SU-DHL-6 (cell line): ENCODE measurements around the gene ASXL1.
"Not testable (repeated sequence)": the region's sequence is repeated elsewhere in the genome, so short reads cannot be mapped to it uniquely, and the experiment has no call there.

ENCODE experiments used
- H2AFZ ChIP-seq: fragments of 200-600 bp; sonication (generic); 2 replicates; pipeline ENCODE4 v1.6.1; 2014; ENCODE audit warnings: low read depth, mild to moderate bottlenecking, moderate library complexity, mixed read lengths, antibody characterized with exemption, low read length; ENCODE audit not compliant: severe bottlenecking
- H3F3A ChIP-seq: fragments of 200-600 bp; shearing (Covaris generic); 2 replicates; pipeline ENCODE4 v1.6.0; 2016; ENCODE audit warnings: antibody characterized with exemption, mild to moderate bottlenecking; ENCODE audit not compliant: insufficient read depth
- H3K27ac ChIP-seq: fragments of 200-600 bp; sonication (generic); 2 replicates; pipeline ENCODE4 v1.5.1; 2016; ENCODE audit warnings: low read depth, mild to moderate bottlenecking, low read length, moderate library complexity, mixed read lengths
- H3K27me3 ChIP-seq: fragments of 200-600 bp; sonication (generic), shearing (Covaris generic); 2 replicates; pipeline ENCODE4 v1.6.0; 2014; ENCODE audit warnings: mild to moderate bottlenecking, low read length
- H3K36me3 ChIP-seq: fragments of 200-600 bp; sonication (generic); 2 replicates; pipeline ENCODE4 v1.6.1; 2014; ENCODE audit warnings: mild to moderate bottlenecking, low read length, mixed read lengths
- H3K4me2 ChIP-seq: fragments of 300-600, 200-600 bp; shearing (Covaris generic), sonication (generic); 2 replicates; pipeline ENCODE4 v1.6.0; 2014; ENCODE audit warnings: low read length, low read depth, mild to moderate bottlenecking; ENCODE audit not compliant: poor library complexity, severe bottlenecking
- H3K4me3 ChIP-seq: fragments of 200-600 bp; sonication (generic); 2 replicates; pipeline ENCODE4 v1.5.1; 2014; ENCODE audit warnings: antibody characterized with exemption, low read length, mild to moderate bottlenecking, mixed read lengths; ENCODE audit not compliant: insufficient read depth, poor library complexity, severe bottlenecking
- H3K79me2 ChIP-seq: fragments of 200-600 bp; sonication (generic); 2 replicates; pipeline ENCODE4 v1.6.1; 2014; ENCODE audit warnings: mild to moderate bottlenecking, low read length, moderate library complexity; ENCODE audit not compliant: insufficient read depth
- H3K9ac ChIP-seq: fragments of 200-600 bp; sonication (generic); 2 replicates; pipeline ENCODE4 v1.7.0; 2014; ENCODE audit warnings: mild to moderate bottlenecking, low read length
- H3K9me2 ChIP-seq: fragments of 200-600 bp; sonication (generic); replicated peaks from 2 replicates; pipeline ENCODE4 v1.6.1; 2014; ENCODE audit warnings: low read length; ENCODE audit not compliant: insufficient read depth
- H3K9me3 ChIP-seq: fragments of 200-600 bp; sonication (generic); 2 replicates; pipeline ENCODE4 v1.6.1; 2014; ENCODE audit warnings: low read length, mixed read lengths; ENCODE audit not compliant: insufficient read depth
- H4K20me1 ChIP-seq: fragments of 200-600 bp; sonication (generic); 2 replicates; pipeline ENCODE4 v1.6.1; 2014; ENCODE audit warnings: low read depth, mild to moderate bottlenecking, antibody characterized with exemption, low read length, moderate library complexity, mixed read lengths
- CTCF ChIP-seq: fragments of 200-600 bp; sonication (generic); IDR thresholded peaks from one replicate; pipeline ENCODE4 v1.5.1; 2017; ENCODE audit warnings: antibody characterized with exemption, mild to moderate bottlenecking, low read length, moderate library complexity; ENCODE audit not compliant: insufficient read depth, poor library complexity, severe bottlenecking
- EZH2phosphoT487 ChIP-seq: fragments of 200-600 bp; sonication (generic), shearing (Covaris generic); conservative IDR thresholded peaks from 2 replicates; pipeline ENCODE4 v1.6.1; 2018; ENCODE audit warnings: mild to moderate bottlenecking, antibody characterized with exemption, low read length, moderate library complexity, mixed read lengths

ASXL1 gene

GRCh38 chr20:32463642-32464400 lies 105.7 kb downstream of the ASXL1 start:
- no peaks in the 10 kb centered on the region for H3K27me3 ChIP-seq
- no peak overlapping the region for H3K4me2 ChIP-seq
- H4K20me1 ChIP-seq, result no peaks in the 10 kb centered on the region
- no peaks in the 10 kb centered on the region for H3K79me2 ChIP-seq
- no peaks in the 10 kb centered on the region for H3K36me3 ChIP-seq
- H3K9me3 ChIP-seq, result no peaks in the 10 kb centered on the region
- no peaks in the 10 kb centered on the region for H3K9me2 ChIP-seq
- no peak overlapping the region for H3K27ac ChIP-seq
- no peaks in the 10 kb centered on the region for H3F3A ChIP-seq
- H2AFZ ChIP-seq, result no peak overlapping the region
- H3K4me3 ChIP-seq, result no peak overlapping the region
- TF ChIP-seq EZH2phosphoT487 (no peak), CTCF (no peak)
- no peak overlapping the region for H3K9ac ChIP-seq

- no peaks in the 10 kb centered on the region for H3F3A ChIP-seq
- H3K27ac ChIP-seq, result no peak overlapping the region
Observed at GRCh38 chr20:32464401-32465091, 106.4 kb downstream of the ASXL1 start.

GRCh38 chr20:32465092-32465900 lies 107.2 kb downstream of the ASXL1 start:
- no peaks in the 10 kb centered on the region for H3K9me2 ChIP-seq
- no peaks in the 10 kb centered on the region for H3K79me2 ChIP-seq
- TF ChIP-seq EZH2phosphoT487 (no peak), CTCF (no peak)
- no peaks in the 10 kb centered on the region for H3K36me3 ChIP-seq
- H4K20me1 ChIP-seq, result no peaks in the 10 kb centered on the region
- H3K27ac ChIP-seq, result no peak overlapping the region
- no peak overlapping the region for H2AFZ ChIP-seq
- H3F3A ChIP-seq, result no peaks in the 10 kb centered on the region
- H3K4me3 ChIP-seq, result no peak overlapping the region
- H3K4me2 ChIP-seq, result no peak overlapping the region
- H3K9ac ChIP-seq, result no peak overlapping the region
- no peaks in the 10 kb centered on the region for H3K9me3 ChIP-seq
- H3K27me3 ChIP-seq, result no peaks in the 10 kb centered on the region

More at GRCh38 chr20:32464401-32465091, 106.4 kb downstream of the ASXL1 start:
- Histone ChIP-seq H3K36me3 (no peaks in the 10 kb centered on the region), H3K9ac (no peak overlapping the region), H3K27me3 (no peaks in the 10 kb centered on the region), H3K4me2 (no peak overlapping the region), H3K9me3 (no peaks in the 10 kb centered on the region), H3K79me2 (no peaks in the 10 kb centered on the region), H3K4me3 (no peak overlapping the region), H4K20me1 (no peaks in the 10 kb centered on the region), H3K9me2 (no peaks in the 10 kb centered on the region), H2AFZ (no peak overlapping the region)
- TF ChIP-seq EZH2phosphoT487, result no peak
- TF ChIP-seq CTCF, result no peak

- not testable (repeated sequence) for H3K27me3 ChIP-seq, H3F3A ChIP-seq, H3K4me2 ChIP-seq, H3K27ac ChIP-seq, H3K36me3 ChIP-seq, H3K9me2 ChIP-seq, H4K20me1 ChIP-seq, H3K4me3 ChIP-seq, H3K9ac ChIP-seq, H3K9me3 ChIP-seq, H3K79me2 ChIP-seq, H2AFZ ChIP-seq
Observed at GRCh38 chr20:32465901-32466675, 108.0 kb downstream of the ASXL1 start.
